Lung (tissue), 12 donors: ENCODE measurements around the gene SMARCE1. TPM values are rescaled to one million over a fixed set of nuclear protein-coding genes. Genes with fewer than 3 reads are reported as not detected.

Source experiments
- ATAC-seq: fragments of 200-7000 bp; cut with Tn5 transposase; one replicate; pipeline ENCODE4 v1.9.1; 2020; ENCODE audit warnings: moderate number of reproducible peaks; ENCODE audit not compliant: insufficient read depth, low FRiP score
- DNase-seq, 3 donors: peaks; one replicate each; pipeline ENCODE4 v3.0.0-alpha.2; 2013 to 2017
- H3K27ac ChIP-seq, 2 donors: one replicate each; pipeline ENCODE4 v1.5.1; 2013; ENCODE audit warnings: mild to moderate bottlenecking in 2 of 2, moderate library complexity in 2 of 2, control low read depth in 1 of 2, inconsistent platforms in 1 of 2, low read depth in 1 of 2, low read length in 1 of 2
- H3K27me3 ChIP-seq, 3 donors: one replicate each; pipeline ENCODE4 v1.5.1; 2013; ENCODE audit warnings: low read length in 2 of 3; ENCODE audit not compliant: control insufficient read depth in 3 of 3, insufficient read depth in 3 of 3
- H3K36me3 ChIP-seq, 4 donors: one replicate each; pipeline ENCODE4 v1.5.1; 2013; ENCODE audit warnings: low read length in 4 of 4, mild to moderate bottlenecking in 1 of 4, moderate library complexity in 1 of 4; ENCODE audit not compliant: control insufficient read depth in 4 of 4, insufficient read depth in 4 of 4
- H3K4me1 ChIP-seq, 5 donors: one replicate each; pipeline ENCODE4 v1.5.1; 2013; ENCODE audit warnings: low read length in 5 of 5, mild to moderate bottlenecking in 2 of 5, moderate library complexity in 1 of 5; ENCODE audit not compliant: control insufficient read depth in 5 of 5, insufficient read depth in 5 of 5
- H3K4me3 ChIP-seq: one replicate; pipeline ENCODE4 v1.5.1; 2013; ENCODE audit warnings: mild to moderate bottlenecking, control low read depth, moderate library complexity
- H3K9ac ChIP-seq, 2 donors: one replicate each; pipeline ENCODE4 v1.5.1; 2013; ENCODE audit warnings: low read length in 2 of 2, control low read depth in 1 of 2; ENCODE audit not compliant: insufficient read depth in 1 of 2
- H3K9me3 ChIP-seq, 4 donors: one replicate each; pipeline ENCODE4 v1.5.1; 2013; ENCODE audit warnings: low read length in 3 of 4, mild to moderate bottlenecking in 1 of 4, moderate library complexity in 1 of 4; ENCODE audit not compliant: control insufficient read depth in 4 of 4, insufficient read depth in 3 of 4
- CTCF ChIP-seq: IDR thresholded peaks from 2 replicates; pipeline ENCODE4 v1.5.1; 2012; ENCODE audit warnings: mild to moderate bottlenecking; ENCODE audit errors: control extremely low read depth, extremely low read depth
- WGBS, 2 donors: extraction: QIAGEN DNeasy Blood & Tissue Kit; methylation state at CpG; one replicate each; pipeline ENCODE4 v1.1.7; 2013; 5-methylcytosine and 5-hydroxymethylcytosine counted together
- polyA plus RNA-seq, 2 donors: library from polyadenylated mRNA; stranded (reverse); fragments of 200-250 nt; gene quantifications; one replicate each; pipeline ENCODE4 v1.2.1, GENCODE V29; 2013
- total RNA-seq, 2 donors: library from RNA; depleted of rRNA in 1 of 2; stranded (reverse); fragments of >200 nt in 1 of 2; gene quantifications; one replicate each; pipeline ENCODE4 v1.2.1, GENCODE V29; 2014 to 2021
- donor health status: control.
- donor health status: control.
- donor health status: Bipolar disorder and iron deficiency.
- donor health status: healthy.
- donor health status: DM: yes; HTN: yes; CAD: no.

The SMARCE1 gene
- total and polyA plus RNA-seq, 4 donors = 55.2 to 137 (median 67.3) TPM

GRCh38 chr17:40611840-40612474 is 35.7 kb downstream of the SMARCE1 start:
- 69 to 73% methylated on average over 7 of the region's 7 CpGs for WGBS, 2 donors
- Histone ChIP-seq H3K36me3 (no peaks in the 10 kb centered on the region), H3K4me1 (peaks cover 0 to 12% (median 7%) of the 10 kb centered on the region in 5 donors), H3K9me3 (peaks cover 0 to 2% (median 0%) of the 10 kb centered on the region in 4 donors), H3K4me3 (no peak overlapping the region), H3K27me3 (no peaks in the 10 kb centered on the region), H3K27ac (no peak overlapping the region), H3K9ac (no peak overlapping the region)
- ATAC-seq (no peak), DNase-seq (no peak)
- TF ChIP-seq CTCF = no peak

- Histone ChIP-seq H3K9ac (no peak overlapping the region), H3K27ac (no peak overlapping the region), H3K9me3 (no peaks in the 10 kb centered on the region), H3K27me3 (no peaks in the 10 kb centered on the region), H3K4me1 (peaks cover 0 to 12% (median 6%) of the 10 kb centered on the region in 5 donors), H3K4me3 (no peak overlapping the region), H3K36me3 (no peaks in the 10 kb centered on the region)
- ATAC-seq = no peak
- 69 to 82% methylated on average over 2 of the region's 2 CpGs for WGBS, 2 donors
- DNase-seq = no peak
- no peak for TF ChIP-seq CTCF
Measured at GRCh38 chr17:40610359-40610758, 37.3 kb downstream of the SMARCE1 start.

GRCh38 chr17:40608061-40608581 is 39.5 kb downstream of the SMARCE1 start:
- no peaks in the 10 kb centered on the region for H3K36me3 ChIP-seq
- WGBS, 2 donors = 68 to 82% methylated on average over 6 of the region's 6 CpGs
- no peaks in the 10 kb centered on the region for H3K27me3 ChIP-seq
- no peak for TF ChIP-seq CTCF
- no peak for DNase-seq
- ATAC-seq = no peak
- H3K27ac ChIP-seq = no peak overlapping the region
- H3K9ac ChIP-seq = no peak overlapping the region
- peaks cover 0 to 11% (median 0%) of the 10 kb centered on the region in 5 donors for H3K4me1 ChIP-seq
- no peaks in the 10 kb centered on the region for H3K9me3 ChIP-seq
- H3K4me3 ChIP-seq = no peak overlapping the region

- Histone ChIP-seq H3K36me3 (no peaks in the 10 kb centered on the region), H3K4me3 (no peak overlapping the region), H3K27me3 (no peaks in the 10 kb centered on the region), H3K27ac (no peak overlapping the region), H3K4me1 (peaks cover 0 to 11% (median 0%) of the 10 kb centered on the region in 5 donors), H3K9me3 (no peaks in the 10 kb centered on the region), H3K9ac (no peak overlapping the region)
- 73 to 87% methylated on average over 5 of the region's 5 CpGs for WGBS, 2 donors
- no peak for TF ChIP-seq CTCF
- DNase-seq (peak in 1 of 3 donors; percentile 49), ATAC-seq (no peak)
Measured at GRCh38 chr17:40607641-40608040, 40.0 kb downstream of the SMARCE1 start.
